ENCODE measurements around the gene LYG1. TPM values are rescaled to one million over a fixed set of nuclear protein-coding genes. Genes with fewer than 3 reads are reported as not detected.
"Not testable (repeated sequence)": the region's sequence is repeated elsewhere in the genome, so short reads cannot be mapped to it uniquely, and the experiment has no call there.

Gene LYG1
- total and polyA plus RNA-seq, 7 donors: 0.71 to 2.0 (median 1.2) TPM; not detected in 4

DNA sequence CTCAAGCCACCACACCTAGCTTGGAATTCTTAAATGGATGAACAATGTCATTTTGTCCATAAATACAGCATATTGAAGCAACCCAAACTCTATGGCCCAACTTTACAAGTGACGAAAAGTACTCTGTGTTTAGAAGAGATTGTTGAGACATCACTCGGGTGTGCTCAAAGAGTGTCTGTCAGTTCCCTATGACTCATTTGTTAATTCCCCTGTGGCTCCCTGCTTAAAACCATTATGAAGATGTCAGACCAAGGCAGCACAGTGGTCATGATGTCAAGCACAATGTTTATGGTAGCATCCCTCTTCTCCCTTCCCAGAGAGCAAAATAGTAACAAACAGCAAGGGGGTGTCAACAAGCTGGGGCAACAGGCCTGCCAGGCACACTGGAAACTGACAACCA is 3.0 kb downstream of the LYG1 start:
- peaks cover 0 to 9% (median 0%) of the 10 kb centered on the region in 4 donors for H3K36me3 ChIP-seq
- H3K27ac ChIP-seq: no peak overlapping the region
- no peak overlapping the region for H3K4me3 ChIP-seq
- 75 to 88% methylated on average over 2 of the region's 2 CpGs for WGBS, 2 donors
- DNase-seq: no peak
- intact Hi-C loops (cut with DNase I): no loop called here
- no peaks in the 10 kb centered on the region for H3K4me1 ChIP-seq
- no peaks in the 10 kb centered on the region for H3K27me3 ChIP-seq
- H3K9me3 ChIP-seq: no peaks in the 10 kb centered on the region
- TF ChIP-seq POLR2A (IDR thresholded peaks at IDR 0.05) (no peak), POLR2AphosphoS5 (IDR thresholded peaks at IDR 0.05) (no peak), EP300 (IDR thresholded peaks at IDR 0.05) (no peak)
- TF ChIP-seq, protein P1, sequence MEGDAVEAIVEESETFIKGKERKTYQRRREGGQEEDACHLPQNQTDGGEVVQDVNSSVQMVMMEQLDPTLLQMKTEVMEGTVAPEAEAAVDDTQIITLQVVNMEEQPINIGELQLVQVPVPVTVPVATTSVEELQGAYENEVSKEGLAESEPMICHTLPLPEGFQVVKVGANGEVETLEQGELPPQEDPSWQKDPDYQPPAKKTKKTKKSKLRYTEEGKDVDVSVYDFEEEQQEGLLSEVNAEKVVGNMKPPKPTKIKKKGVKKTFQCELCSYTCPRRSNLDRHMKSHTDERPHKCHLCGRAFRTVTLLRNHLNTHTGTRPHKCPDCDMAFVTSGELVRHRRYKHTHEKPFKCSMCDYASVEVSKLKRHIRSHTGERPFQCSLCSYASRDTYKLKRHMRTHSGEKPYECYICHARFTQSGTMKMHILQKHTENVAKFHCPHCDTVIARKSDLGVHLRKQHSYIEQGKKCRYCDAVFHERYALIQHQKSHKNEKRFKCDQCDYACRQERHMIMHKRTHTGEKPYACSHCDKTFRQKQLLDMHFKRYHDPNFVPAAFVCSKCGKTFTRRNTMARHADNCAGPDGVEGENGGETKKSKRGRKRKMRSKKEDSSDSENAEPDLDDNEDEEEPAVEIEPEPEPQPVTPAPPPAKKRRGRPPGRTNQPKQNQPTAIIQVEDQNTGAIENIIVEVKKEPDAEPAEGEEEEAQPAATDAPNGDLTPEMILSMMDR (IDR thresholded peaks at IDR 0.05): no peak

DNA sequence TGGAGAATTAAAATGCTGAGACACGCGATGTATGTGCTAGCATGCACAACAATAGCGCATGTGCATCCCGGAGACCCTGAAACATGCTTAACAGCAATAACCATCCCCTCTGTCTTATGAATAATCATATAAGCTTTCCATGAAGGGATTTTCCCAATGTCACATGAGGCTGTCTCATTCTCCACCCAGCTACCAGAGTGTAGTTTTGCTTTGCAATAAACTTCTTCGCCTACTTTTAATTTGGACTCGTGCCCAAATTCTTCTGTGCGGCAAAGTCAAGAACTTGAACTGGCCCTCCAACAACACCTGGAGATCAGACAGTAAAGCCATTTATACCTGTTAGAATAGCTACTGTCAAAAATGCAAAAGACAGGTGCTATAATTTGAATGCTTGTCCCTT is 15.5 kb downstream of the LYG1 start:
- peaks cover 0 to 14% (median 0%) of the 10 kb centered on the region in 4 donors for H3K36me3 ChIP-seq
- no peak for DNase-seq
- no peaks in the 10 kb centered on the region for H3K4me1 ChIP-seq
- H3K27me3 ChIP-seq: no peaks in the 10 kb centered on the region
- 30 to 83% methylated on average over 7 of the region's 7 CpGs for WGBS, 2 donors
- H3K27ac ChIP-seq: no peak overlapping the region
- H3K4me3 ChIP-seq: no peak overlapping the region
- intact Hi-C loops (cut with DNase I): no loop called here
- no peak for TF ChIP-seq POLR2AphosphoS5 (IDR thresholded peaks at IDR 0.05)
- no peak for TF ChIP-seq EP300 (IDR thresholded peaks at IDR 0.05)
- TF ChIP-seq, protein P1 (IDR thresholded peaks at IDR 0.05): no peak
- no peak for TF ChIP-seq POLR2A (IDR thresholded peaks at IDR 0.05)
- H3K9me3 ChIP-seq: no peaks in the 10 kb centered on the region

DNA sequence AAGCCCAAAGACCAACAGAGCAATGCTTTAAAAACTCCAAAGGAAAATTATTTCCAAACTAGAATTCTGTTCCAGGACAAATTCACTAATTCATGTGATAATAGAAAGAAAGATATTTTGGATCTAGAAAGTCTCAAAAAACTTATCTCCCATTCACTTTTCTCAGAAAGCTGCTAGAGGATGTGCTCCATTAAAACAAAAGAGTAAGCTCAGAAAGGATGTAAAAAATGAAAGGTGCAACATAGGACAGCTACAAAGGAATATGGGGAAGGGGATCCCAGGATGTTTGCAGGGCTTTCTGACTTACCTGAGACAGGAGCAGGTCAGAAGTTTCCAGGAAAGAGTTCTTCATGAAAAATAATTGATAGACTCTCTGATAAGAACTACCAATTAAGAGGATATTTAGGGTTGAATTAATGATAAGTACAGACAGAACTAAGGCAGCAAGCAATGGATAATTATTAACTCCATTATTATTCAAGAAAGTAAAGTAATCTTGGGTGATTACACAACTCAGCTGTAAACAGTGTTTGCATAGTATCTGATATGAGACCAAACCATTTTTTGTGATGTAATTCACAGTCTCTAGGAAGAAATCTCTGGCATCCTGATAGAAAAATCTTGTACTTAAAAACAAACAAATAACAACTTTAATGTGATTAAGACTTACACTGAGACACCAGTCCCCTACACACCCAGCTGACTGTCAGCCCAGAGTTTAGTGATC is 20.9 kb downstream of the LYG1 start:
- H3K9me3 ChIP-seq: peaks cover 0 to 3% (median 1%) of the 10 kb centered on the region in 4 donors
- no peaks in the 10 kb centered on the region for H3K4me1 ChIP-seq
- no peaks in the 10 kb centered on the region for H3K27me3 ChIP-seq
- TF ChIP-seq POLR2AphosphoS5 (IDR thresholded peaks at IDR 0.05): no peak
- no peak for TF ChIP-seq POLR2A (IDR thresholded peaks at IDR 0.05)
- TF ChIP-seq EP300 (IDR thresholded peaks at IDR 0.05): no peak
- TF ChIP-seq, protein P1 (IDR thresholded peaks at IDR 0.05): no peak
- H3K27ac ChIP-seq: no peak overlapping the region
- no peak for DNase-seq
- peaks cover 0 to 5% (median 0%) of the 10 kb centered on the region in 4 donors for H3K36me3 ChIP-seq
- no peak overlapping the region for H3K4me3 ChIP-seq
- intact Hi-C loops (cut with DNase I): no loop called here

DNA sequence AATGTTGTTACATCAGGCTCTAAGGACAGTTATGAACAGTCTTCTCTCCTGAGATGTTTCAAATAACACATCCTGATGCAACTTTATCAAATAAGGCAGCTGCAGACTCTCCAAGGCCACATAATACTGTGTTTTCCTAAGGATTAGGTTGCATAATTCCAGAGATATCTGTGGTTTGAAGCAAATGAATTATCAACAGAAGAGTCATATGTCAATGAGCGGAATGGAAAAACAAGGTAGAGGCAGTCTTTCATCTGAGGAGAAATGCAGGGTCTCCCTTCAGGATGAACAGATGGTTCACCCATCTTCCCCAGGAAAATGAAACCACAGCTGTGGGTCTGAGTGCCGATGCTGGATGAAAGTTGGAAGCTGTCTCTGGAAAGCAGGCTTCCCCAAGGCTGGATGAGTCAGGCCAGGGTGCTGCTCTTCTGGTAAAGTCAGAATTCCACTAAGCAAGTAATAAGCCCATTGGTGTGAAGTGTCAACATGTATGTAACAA is 22.2 kb downstream of the LYG1 start:
- intact Hi-C loops (cut with DNase I): no loop called here
- no peaks in the 10 kb centered on the region for H3K36me3 ChIP-seq
- 87% methylated on average over 2 of the region's 2 CpGs for WGBS, 2 donors
- H3K4me3 ChIP-seq: no peak overlapping the region
- TF ChIP-seq EP300 (IDR thresholded peaks at IDR 0.05) (no peak), POLR2A (IDR thresholded peaks at IDR 0.05) (no peak), POLR2AphosphoS5 (IDR thresholded peaks at IDR 0.05) (no peak)
- TF ChIP-seq, protein P1 (IDR thresholded peaks at IDR 0.05): no peak
- H3K9me3 ChIP-seq: peaks cover 0 to 3% (median 1%) of the 10 kb centered on the region in 4 donors
- no peak for DNase-seq
- H3K27me3 ChIP-seq: no peaks in the 10 kb centered on the region
- no peaks in the 10 kb centered on the region for H3K4me1 ChIP-seq
- no peak overlapping the region for H3K27ac ChIP-seq

DNA sequence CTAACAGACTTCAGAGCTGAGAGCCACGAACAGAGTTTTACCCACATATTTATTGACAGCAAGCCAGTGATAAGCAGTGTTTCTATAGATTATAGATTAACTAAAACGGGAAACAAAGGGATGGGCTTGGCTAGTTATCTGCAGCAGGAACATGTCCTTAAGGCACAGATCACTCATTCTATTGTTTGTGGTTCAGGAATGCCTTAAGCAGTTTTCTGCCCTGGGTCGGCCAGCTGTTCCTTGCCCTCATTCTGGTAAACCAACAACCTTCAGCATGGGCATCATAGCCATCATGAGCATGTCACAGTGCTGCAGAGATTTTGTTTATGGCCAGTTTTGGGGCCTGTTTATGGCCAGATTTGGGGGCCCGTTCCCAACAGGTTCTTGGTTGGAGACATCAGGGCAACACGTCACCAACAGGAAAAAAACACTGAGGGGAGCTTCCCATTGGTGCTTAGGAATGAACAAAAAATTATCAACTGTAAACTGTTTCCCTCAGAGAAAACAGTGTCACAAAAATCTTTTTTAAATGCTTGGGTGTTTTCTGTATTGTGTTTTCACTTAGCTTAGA is 22.7 kb downstream of the LYG1 start:
- H3K9me3 ChIP-seq; H3K27me3 ChIP-seq; intact Hi-C loops (cut with DNase I); H3K36me3 ChIP-seq; DNase-seq; H3K4me3 ChIP-seq; H3K27ac ChIP-seq; H3K4me1 ChIP-seq: not testable (repeated sequence)
- 88 to 89% methylated on average over 5 of the region's 5 CpGs for WGBS, 2 donors

Measured in sigmoid colon (tissue), 7 donors.